ENCODE data around the gene RNF214.

DNA sequence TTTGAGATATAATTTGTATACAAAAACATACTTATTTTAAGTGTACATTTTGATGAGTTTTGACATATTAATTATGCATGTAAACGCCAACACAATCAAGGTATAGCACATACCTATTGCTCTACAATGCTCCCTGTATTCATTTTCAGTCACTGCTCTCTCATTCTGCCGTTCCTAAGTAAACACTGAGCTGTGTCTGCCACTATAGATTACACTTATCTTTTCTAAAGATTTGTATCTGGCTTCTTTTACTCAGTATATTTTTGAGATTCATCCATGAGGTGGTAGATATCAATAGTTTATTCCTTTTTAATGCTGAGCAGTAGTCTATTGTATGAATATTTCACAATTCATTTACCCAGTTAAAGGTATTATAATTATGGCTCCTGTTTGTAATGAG is 33.3 kb downstream of the RNF214 start:
- no peak for TF ChIP-seq CTCF (IDR thresholded peaks at IDR 0.05)
- TF ChIP-seq POLR2A (IDR thresholded peaks at IDR 0.05), result no peak

Measured in gastroesophageal sphincter (tissue), 3 donors.